HG03520 (cell line): ENCODE measurements around the gene MAPK8.
A peak's percentile ranks its signal among the peaks of the same experiment; 100 is the strongest.
"Not testable (repeated sequence)": the region's sequence is repeated elsewhere in the genome, so short reads cannot be mapped to it uniquely, and the experiment has no call there.

Experiments
- ATAC-seq: cut with Tn5 transposase; IDR thresholded peaks from one replicate; pipeline ENCODE4 v1.9.1; 2021; ENCODE audit warnings: mild to moderate bottlenecking, moderate library complexity; ENCODE audit not compliant: unreplicated experiment

MAPK8 gene

DNA sequence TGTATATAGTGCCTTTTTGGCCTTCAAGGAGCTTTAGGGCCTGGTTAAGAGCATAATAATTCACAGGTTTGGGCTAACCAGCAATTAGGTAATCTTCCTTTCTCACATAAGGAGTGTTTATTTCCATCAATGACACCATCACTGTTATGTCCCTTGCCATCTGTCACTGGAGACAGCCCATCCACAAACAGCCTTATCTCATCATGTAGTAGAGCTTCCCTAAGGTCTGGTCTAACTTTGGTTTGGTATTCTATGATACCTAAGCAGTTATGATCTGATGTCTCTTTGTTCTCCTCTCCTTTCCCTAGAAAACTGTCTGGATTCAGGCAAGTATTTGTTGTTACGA lies 26.4 kb downstream of the MAPK8 start:
- ATAC-seq = no peak

GRCh38 chr10:48333856-48334255 lies 27.4 kb downstream of the MAPK8 start:
- no peak for ATAC-seq

DNA sequence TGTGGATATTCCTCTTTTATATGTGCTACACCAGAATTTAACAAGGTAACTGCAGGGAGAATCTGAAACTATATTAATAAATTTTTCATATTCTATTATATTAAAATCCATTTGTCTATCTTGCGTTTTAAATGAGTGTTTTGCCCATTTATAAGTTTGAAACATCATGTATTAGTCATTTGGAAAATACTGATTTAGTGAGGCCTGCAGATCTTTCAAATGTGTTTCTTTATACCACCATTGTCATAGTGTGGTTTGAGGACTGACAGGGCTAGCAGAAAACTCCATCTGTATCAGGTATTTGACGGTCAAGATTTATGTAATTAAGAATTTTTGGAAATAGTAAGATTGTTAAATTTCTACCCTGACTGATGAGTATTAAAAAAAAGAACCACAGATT lies 29.3 kb downstream of the MAPK8 start:
- ATAC-seq = no peak

- peak; percentile 81 for ATAC-seq
Measured at GRCh38 chr10:48336978-48337599, 30.6 kb downstream of the MAPK8 start.

DNA sequence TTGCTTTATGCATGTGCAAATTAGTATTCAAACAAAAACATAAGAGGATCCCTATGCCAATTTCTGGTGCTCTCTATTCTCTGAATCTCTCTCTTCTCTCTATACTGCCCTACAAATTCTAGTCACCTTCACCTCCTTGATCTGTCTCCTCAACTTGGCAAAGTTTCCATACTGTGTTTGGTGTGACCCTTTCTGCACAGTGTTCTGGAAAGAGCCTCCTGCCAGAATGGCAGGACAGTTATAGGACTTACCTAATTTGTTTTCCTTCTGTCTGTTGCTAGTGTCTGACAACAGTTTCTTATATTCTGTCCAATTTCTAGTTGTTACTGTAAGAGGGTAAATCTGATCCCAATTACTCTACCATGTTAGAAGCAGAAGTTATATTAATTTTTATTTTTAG lies 34.3 kb downstream of the MAPK8 start:
- ATAC-seq = no peak

GRCh38 chr10:48343106-48343505 lies 36.6 kb downstream of the MAPK8 start:
- ATAC-seq = no peak

GRCh38 chr10:48343921-48344598 lies 37.6 kb downstream of the MAPK8 start:
- no peak for ATAC-seq

GRCh38 chr10:48346248-48346647 lies 39.8 kb downstream of the MAPK8 start:
- ATAC-seq = not testable (repeated sequence)

DNA sequence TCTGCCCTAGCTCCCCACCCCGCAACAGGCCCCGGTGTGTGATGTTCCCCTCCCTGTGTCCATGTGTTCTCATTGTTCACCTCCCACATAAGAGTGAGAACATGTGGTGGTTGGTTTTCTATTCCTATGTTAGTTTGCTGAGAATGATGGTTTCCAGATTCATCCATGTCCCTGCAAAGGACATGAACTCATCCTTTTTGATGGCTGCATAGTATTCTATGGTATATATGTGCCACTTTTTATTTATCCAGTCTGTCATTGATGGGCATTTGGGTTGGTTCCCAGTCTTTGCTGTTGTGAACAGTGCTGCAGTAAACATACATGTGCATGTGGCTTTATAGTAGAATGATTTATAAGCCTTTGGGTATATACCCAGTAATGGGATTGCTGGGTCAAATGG lies 41.1 kb downstream of the MAPK8 start:
- not testable (repeated sequence) for ATAC-seq

- not testable (repeated sequence) for ATAC-seq
Measured at GRCh38 chr10:48347943-48348342, 41.5 kb downstream of the MAPK8 start.

DNA sequence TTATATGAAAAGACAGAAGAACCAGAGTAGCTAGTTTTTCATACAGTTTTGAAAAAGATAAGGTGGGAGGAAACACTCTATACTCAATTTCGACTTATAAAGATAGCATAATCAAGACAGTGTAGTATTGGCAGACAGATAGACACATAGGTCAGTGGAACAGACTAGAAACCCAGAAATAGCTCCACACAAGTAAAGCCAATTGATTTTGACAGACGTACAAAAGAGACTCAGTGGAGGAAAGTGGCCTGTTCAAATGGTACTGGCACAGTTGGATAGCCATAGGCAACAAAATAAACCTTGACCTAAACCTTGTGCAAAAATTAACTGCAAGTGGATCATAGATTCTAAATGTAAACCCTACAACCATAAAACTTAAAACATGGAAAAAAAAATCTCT lies 46.8 kb downstream of the MAPK8 start:
- no peak for ATAC-seq

DNA sequence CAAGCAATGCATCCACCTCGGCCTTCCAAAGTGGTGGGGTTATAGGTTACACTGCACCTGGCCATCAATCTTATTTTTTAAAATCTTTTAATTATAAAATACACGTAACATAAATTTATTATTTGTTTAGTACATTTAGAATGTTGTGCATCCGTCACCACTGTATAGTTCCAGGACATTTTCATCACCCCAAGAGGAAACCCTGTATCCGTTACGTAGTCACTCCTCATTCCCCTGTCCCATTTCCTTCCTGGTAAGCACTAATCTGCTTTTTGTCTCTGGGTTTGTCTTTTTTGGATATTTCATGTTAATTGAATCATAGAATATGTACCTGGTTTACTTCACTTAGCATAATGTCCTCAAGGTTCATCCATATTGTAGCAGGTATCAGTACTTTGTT lies 51.2 kb downstream of the MAPK8 start:
- ATAC-seq = no peak

DNA sequence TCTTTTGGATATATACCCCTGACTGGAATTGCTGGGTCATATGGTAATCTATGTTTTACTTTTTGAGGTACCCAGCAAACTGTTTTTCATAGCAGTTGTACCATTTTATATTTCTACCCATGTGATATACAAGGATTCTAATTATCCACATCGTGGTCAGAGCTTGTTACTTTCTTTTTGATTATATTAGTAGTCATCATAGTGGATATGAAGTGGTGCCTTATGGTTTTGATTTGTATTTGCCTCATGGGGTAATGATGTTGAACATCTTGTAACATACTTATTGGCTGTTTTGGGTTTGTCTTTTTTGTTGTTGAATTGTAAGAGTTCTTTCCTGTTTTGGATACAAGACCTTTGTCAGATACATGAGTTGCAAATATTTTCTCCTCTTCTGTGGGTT lies 51.7 kb downstream of the MAPK8 start:
- ATAC-seq = no peak

DNA sequence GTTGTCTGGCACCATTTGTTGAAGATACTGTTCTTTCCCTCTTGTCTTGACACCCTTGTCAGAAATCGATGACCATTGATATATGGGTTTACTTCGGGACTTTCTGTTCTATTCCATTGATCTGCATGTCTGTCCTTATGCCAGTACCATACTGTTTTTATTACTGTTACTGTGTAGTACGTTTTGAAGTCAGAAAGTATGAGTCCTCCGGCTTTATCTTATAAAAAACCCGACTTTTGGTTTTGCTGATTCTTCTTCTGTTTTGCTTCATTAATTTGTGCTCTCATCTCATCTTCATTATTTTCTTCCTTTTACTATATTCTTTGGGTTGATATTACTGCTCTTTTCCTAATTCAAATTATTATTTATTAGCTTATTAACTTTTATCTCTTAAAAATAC lies 52.4 kb downstream of the MAPK8 start:
- ATAC-seq = no peak

DNA sequence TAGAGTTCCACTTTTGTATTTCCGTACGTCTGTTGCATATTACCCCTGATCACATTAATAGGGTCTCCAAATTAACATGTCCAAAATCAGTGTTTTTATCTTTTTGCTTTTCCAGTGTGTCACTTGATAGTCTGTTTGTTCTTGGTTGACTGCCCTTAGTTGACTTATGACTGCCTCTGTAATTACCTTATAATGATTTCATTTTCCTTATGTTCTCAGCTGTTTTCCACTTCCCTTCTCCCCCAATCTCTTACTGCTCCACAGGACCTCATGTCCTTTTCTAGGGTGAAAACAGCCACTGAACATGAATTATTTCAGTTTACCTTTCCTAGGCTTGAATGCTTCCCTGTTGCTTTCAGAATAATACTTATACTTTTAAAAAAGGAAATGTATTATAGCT lies 54.7 kb downstream of the MAPK8 start:
- ATAC-seq = no peak

- ATAC-seq = no peak
Measured at GRCh38 chr10:48363617-48364355, 57.3 kb downstream of the MAPK8 start.

GRCh38 chr10:48364659-48365405 lies 58.4 kb downstream of the MAPK8 start:
- ATAC-seq = no peak

DNA sequence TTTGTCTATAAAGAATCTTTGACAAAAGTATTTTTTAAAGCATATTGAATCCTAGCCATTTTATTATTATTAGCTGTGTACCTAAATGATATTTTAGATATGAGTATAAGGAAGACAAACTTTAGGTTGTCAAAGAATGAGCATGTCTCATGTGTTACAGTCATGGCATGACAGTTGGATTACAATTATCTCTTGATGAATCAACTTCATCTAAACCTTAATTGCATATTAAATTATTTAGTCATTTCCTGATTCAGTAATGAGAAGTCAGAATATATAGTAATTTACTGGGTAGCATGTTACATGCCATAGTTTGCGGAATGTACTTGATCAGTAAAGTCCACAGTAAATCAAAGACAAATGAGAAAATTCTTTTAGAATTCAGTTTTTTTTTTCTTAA lies 59.2 kb downstream of the MAPK8 start:
- no peak for ATAC-seq

- ATAC-seq = no peak
Measured at GRCh38 chr10:48366261-48366660, 59.8 kb downstream of the MAPK8 start.

- no peak for ATAC-seq
Measured at GRCh38 chr10:48369501-48369900, 63.0 kb downstream of the MAPK8 start.

- ATAC-seq = no peak
Measured at GRCh38 chr10:48377751-48378530, 71.5 kb downstream of the MAPK8 start.
